Dedifferentiated amniotic fluid mesenchymal stem cell (primary cell): ENCODE measurements around the gene KCNIP3.
A peak's percentile ranks its signal among the peaks of the same experiment; 100 is the strongest.
"Not testable (repeated sequence)": the region's sequence is repeated elsewhere in the genome, so short reads cannot be mapped to it uniquely, and the experiment has no call there.

ENCODE experiments used
- DNase-seq: peaks from one replicate; pipeline ENCODE4 v3.0.0-alpha.2; 2016; ENCODE audit errors: extremely low spot score

Gene KCNIP3

DNA sequence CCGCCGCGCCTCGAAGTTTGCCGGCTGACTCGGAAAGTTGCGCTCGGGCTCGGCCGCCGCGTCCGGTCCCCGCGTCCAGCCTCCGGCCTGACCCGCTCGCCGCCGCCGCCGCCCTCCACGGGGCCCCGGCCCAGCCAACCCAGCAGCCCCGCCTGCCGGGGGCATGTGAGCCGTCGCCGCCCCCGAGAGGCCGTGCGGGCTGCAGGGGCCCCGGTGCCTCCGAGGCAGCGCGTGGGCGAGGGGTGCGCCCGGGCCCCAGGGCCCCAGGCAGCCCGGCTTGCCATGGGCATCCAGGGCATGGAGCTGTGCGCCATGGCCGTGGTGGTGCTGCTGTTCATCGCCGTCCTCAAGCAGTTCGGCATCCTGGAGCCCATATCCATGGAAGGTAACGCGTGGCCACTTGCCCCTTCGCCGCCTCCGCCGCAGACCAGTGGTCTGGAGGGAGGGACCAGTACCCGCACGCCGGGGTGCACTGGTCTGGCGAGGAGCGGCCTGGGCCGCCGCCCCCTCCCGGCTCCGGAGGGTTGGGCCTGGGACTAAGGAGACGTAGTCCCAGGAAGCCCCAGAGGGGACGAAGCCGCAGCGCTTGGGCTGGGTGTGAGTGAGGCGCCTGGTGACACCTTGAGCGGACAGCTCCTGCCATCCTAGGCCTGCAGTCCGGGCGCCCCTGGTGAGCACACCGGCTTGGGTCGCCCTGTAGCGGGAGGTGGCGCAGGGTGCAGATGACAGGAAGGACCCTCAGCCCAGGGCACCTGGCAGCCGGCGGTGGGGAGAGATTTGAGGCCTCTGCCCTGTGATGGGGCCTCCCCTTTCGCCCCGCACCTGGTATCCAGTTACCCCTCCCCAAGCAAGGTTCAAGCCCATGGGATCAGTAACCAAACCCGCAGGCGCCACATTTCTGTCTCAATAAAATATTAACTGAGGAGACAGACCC lies 49.9 kb downstream of the KCNIP3 start:
- DNase-seq = no peak

DNA sequence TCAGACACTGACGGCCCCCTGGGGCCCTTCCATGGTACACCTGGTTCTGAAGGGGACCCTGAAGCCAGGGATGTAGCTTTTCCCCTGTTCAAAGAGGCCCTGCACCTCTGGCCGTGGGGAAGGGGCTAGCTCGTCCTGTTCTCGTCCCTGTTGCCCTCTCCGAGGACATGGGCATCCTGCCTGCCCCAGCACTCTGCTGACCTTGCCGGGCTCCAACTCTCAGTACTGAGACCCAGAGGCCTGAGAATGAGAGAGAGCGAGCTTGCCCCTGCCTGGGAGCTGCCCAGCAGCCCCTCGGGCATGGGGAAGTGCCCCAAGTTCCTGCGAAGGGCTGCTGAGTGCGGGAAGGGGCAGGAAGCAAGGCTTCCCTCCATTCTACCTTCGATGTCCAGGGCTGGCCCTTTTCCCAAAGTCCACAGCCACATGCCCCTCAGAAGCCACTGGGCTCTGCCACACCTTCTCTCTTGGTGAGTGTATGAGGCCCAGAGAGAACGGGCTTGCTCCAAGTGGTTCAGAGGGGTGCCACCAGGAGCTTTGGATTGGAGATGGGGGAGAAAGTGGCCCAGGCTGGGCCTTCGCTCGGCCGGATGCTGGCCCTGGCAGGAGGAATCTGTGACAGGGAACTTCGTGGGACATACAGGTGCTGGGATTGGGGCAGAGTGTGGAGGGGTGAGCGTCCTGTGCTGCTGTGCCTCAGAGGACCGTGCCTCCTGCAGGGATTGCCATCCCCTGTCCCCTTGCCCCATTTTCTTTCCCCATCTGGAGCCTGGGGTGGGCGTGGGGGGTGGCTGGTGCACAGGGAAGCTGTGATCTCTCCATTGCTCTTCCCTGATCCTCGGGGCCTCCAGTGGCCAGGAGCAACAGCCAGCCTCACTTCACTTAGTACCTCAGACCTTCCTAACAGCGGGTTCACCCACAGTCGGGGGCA lies 50.8 kb downstream of the KCNIP3 start:
- no peak for DNase-seq

DNA sequence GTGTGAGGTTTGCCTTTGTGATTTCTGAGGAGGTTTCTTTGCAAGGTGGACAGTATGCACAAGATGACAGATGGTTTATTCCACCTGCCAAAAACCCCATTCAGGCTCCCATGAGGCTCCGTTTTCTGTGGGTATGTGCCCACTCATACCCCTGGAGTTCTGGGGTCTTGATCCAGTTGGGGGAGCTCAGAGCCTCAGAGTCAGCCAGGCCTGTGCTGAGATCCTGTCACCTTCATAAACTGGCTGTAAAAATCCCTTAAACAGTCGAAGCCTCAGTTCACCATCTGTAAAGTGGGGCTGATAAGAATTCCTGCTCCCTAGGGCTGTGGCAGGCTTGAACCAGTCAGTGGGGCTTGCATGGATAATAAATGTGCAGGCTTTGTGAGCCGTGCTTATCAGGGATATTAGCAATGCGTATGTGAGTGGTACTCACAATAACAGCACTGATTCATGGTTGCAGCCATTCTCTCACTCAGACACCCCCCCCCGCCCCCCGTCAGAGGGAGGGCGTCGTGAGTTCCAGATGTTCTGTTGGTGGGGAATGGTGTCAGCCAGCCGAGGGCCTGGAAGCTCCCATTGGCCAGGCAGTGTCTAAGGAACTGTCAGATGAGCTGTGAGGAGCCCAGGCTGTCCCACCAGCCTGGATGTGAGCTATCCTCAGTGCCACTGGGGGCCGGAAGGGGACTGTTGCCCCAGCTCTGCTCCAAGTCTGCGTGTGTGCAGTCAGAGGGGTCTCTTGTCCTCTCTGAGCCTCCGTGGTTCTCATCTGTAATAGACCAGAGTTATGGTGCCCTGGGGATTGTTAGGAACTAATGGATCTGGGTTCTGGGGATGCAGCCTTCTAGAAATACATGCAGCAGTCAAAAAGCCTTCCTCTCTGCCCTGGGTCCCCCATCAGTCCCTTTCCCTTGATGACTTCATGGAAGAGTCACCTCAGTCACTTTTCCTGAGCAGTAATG lies 51.7 kb downstream of the KCNIP3 start:
- no peak for DNase-seq

DNA sequence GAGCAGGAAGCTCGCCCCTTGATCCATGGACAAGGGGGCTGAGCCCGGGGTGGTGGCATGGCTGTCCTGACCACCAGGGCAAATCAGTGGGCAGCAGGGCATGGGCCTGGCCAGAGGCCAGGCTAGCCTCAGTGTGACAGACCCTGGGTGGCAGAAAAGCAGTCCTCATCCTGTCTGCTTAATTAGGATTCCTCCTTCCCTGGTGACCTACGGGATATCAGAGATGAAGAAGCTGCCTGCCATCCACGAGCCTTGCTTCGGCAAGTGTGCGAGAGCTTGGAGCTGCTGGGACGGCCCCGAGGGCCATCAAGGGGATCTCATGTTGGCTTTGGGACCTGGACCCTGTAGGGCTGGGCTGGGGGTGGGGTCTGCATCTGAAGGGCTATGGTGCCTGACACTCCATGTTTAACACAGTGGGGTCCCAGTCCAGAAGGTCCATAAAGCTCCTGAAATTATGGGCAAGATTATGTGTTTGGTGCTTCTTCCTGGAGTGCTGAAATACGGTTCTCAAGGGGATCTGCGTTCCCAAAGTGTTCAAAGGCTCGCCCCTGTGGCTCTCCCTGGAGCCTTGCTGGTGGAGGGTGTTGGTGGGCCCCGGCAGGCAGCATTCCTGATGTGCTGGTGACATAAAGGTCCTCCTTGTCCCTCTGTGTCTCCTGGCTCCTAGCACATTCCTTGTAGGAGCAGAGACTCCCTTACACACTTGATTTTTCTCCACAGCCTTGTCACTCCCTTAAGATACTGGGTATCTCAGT lies 52.6 kb downstream of the KCNIP3 start:
- no peak for DNase-seq

DNA sequence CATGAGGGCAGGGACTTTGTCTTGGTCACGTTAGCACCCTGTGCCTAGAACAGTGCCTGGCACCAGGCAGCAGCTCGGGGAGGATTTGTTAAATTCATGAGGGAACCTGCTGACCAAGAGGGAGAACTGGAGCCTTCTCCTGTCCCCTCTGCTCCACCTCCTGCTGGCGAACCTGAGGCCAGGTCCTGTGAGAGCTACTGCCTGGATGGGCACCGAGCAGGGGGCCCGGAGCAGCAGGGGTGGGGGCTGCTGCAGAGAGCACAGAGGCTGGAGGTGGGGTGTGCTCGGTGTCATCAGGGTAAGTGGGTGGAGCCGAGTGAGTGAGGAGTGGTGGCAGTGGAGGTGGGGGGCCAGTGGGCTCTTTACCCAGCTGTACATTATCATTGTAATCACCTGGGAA lies 53.2 kb downstream of the KCNIP3 start:
- no peak for DNase-seq

DNA sequence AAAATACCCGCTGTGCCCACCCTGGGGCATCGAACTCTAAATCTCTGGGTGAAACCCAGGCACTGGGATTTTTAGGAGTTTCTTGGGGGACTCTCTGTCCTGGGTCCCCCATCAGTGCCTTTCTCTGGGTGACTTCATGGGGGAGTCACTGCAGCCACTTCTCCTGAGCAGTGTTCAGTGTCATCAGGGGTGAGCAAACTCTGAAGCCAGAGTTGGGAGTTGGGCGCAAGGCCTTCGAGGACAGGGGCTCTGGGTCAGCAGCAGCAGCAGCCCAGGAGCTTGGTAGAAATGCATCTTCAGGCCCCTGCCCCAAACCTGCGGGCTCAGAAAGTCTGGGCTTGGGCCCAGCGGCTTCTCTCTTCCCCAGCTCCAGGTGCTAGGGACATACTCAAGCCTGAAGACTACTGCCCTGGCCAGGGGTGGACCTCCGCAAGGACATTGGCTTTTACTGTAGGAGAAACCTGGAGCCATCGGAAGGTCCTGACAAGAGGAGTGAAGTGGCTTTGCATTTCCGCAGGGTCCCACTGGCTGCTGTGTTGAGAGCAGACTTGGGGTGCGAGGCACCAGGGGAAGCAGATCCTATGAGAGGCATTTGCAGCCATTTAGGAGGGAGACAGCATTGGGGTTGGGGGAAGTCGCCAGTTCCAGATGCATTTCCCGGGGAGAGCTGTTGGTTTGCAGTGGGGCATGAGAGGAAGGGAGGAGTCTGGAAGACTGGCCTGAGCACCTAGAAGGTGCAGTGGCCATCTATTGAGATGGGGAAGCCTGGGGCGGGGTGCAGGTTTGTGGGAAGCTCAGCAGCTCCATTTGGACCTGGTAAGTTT lies 53.8 kb downstream of the KCNIP3 start:
- no peak for DNase-seq

DNA sequence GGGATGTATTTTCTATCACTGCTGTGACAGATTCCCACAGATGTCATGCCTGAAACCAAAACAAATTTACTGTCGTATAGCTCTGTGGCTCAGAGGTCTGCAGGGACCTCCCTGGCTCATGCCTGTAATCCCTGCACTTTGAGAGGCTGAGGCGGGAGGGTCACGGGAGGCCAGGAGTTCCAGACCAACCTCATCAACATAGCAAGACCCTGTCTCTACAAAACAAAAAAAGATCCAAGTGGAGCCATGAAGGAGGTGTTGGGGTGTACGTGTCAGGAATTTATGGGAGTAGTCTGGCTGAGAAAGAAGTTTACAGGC lies 54.4 kb downstream of the KCNIP3 start:
- no peak for DNase-seq

DNA sequence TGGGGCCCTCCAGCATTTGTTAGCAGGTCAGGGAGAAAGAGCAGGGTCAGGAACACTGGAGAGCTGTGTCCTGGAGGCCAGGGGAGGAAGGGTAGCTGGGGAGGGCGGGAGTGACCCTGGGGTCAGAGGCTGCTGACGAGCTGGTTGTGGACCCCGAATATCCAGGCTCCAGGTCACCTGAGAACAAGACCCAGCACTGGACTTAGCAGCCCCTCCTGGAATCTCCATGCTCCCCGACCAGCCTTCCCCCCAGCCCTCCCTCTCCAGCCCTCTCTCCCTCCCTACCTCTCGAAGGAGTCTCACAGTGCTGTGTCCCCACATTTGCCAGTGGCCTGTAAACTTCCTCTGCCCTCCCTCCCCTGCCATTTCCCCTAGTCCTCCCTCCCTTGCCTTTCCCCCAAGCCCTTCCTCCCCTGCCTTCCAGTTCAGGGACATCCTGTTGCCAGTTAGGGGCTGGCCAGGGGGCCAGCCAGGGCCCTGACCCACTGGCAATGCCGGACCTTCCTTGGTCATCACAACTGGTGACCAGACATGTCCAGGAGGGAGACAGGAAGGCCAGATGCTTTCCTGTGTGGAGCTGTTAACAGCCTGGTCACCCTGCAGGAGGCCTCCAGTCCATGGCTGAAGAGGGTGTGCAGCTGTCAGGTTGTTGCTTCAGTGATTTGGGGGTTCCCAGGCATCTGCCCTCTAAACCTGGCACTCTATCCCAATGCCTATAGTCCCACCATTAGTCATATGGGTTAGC lies 55.3 kb downstream of the KCNIP3 start:
- DNase-seq = no peak

DNA sequence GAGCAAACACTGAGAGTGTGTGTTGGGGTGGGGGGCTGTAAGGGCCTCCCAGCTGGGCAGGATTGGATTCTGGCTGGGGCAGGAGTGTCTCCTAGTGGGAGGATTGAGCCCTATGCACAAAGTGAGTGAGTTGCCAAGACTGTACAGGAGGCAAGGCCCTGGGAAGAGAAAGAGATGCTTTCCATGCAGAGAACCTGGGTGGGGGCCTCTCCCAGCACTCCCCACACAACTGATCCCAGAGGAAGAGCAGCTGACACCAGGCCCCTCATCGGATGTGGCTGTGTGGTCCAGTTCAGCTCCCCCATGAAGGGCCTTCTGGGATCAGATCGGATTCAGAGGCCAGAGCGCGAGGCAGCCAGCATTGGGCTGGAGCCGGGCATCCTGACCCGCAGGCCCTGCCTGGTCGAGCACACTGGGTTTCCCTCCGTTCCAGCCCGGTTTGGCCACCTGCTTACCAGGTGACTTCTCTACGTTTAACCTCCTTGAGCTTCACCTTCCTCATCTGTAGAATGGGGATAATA lies 56.0 kb downstream of the KCNIP3 start:
- DNase-seq = no peak

DNA sequence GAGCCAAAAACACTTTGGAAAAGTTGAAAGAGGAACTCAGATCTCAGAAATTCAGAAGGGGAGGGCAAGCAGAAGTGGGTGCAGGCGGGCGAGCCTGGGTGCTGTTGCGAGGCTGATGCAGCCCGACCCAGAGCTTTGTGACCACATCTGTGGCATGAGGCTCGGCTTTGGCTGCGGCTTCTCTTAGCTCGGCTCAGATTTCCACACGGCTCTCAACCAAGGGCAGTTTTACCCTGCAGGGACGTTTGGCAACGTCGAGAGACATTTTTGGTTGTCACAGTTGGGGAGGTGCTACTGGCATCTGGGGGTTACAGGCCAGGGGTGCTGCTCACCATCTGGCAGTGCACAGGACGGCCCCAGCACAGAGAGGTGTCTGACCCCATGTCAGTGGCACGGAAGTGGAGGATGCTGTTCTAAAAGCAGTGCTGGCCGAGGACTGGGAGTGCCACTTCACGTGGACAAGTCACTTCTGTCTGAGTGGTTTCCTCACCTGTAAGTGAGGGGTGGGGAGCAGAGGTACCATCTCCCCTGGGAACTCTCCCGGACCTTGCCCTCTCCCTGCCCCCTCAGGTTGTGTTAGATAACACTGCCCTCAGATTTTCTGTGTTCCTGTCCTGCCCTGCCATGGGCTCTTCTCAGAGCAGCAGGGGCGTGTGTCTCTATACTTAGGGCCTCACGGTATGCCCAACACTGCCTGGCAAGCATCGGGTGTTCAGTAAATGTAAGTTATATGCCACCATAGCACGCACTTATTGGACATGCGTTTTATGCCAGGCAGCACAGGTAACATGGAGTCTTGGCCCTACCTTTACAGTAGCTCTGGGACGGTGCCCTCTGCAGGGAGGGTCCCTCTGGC lies 56.7 kb downstream of the KCNIP3 start:
- no peak for DNase-seq

DNA sequence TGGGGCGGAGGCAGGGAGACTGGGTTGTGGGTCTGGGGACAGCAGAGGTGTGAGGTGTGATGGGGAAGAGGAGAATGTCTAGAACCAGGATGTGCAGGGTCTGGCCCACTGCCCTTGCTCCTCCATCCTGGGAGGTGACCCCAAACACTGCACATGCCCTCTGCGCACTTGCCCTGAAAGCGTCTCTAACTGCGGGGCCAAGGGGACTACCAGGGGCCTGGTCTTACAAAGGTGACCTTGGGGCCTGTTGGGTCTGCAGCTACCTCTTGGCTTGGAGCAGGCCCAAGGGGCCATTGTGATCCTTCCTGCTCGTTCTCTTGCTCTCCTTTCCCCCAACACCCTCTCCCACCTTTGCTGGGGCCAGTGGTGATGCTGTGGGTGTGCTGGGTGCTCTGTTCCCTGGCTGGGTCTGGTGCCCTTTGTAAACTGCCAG lies 57.3 kb downstream of the KCNIP3 start:
- no peak for DNase-seq

DNA sequence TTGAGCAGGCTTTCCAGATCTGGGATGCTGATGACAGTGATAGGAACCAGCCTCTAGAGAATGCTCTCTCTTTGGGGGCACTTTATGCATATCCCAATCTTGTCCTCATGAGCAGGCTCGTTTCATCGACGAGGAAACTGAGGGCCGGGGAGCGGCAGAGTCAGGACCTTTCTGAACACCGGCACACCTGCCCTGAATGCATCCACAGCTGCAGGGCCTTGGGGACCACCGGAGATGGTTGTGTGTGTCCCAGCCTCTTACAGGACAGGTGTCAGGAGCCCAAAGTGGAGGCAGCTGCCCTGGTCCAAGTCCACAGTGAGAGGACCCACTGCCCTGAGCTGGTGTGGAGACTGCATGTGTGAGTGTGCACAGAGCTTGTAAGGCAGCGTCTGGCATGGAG lies 57.8 kb downstream of the KCNIP3 start:
- DNase-seq = no peak

DNA sequence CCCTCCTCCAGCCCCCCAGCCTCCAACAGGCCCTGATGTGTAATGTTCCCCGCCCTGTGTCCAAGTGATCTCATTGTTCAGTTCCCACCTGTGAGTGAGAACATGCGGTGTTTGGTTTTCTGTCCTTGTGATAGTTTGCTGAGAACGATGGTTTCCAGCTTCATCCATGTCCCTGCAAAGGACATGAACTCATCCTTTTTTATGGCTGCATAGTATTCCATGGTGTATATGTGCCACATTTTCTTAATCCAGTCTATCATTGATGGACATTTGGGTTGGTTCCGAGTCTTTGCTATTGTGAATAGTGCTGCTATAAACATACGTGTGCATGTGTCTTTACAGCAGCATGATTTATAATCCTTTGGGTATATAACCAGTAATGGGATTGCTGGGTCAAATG lies 58.3 kb downstream of the KCNIP3 start:
- not testable (repeated sequence) for DNase-seq

DNA sequence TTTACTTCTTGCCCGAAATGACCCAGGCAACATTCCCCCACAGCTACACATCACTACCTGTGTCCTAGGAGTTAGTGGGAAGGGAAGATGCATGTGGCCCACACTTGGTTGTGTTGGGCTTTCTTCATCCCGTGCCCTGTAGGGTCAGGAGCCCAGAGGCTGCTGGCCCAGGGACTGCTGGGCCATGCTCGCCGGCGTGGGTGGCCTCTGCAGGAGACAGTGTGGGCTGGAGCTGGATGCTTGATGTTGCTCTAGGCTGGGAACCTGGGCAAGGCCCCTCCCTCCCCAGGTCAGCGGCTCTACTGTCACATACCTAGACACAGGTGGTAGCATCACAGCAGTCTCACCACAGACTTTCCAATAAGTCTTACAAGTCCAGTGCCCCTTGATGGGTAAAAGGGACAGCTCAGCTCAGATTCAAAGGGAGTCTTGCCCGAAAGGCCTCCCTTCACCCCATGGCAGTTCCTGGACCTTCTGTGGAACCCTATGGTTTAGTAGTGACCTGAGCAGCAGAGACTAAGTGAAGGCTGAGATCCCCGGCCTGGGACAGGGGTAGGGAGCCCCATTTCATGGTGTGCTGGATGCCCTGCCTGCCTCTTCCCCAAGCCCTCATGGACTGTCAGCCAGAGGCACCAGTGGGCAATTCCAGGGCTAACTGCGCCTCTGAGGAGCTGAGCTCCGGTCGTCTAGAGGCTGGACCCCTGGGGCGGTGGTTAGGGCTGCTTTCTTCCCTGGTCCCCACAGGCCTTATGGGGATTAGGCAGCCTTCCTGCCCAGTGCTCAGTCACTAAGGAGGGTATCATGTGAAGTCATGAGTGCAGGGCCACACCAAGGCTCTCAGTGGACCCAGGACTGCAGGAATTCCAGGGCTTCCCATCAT lies 59.9 kb downstream of the KCNIP3 start:
- DNase-seq = no peak

DNA sequence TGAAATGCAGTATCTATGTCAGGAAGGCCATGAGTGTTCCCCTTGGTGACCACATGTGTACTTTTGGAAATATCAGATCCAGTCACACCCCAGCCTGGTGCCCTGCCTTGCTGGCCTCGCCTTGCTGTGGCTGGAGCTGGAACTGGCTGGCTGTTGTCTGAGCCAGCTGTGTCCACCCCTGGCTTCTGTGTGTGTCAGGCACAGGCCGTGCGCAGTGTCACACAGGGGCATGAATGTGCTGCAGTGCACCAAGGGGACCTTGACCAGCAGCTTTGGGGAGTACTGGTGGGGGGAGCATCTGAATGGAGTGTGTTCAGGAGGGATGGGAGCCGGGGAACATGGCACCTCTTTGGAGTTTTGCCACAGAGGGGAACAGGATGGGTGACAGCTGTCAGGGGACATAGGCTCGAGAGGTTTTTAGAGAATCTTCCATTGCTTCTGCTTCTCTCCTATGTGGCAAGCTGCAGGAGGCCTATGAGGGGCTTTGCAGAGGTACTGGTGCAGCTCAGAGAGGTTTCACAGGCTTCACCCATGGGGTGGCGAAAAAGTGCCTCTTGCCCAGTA lies 60.7 kb downstream of the KCNIP3 start:
- no peak for DNase-seq

DNA sequence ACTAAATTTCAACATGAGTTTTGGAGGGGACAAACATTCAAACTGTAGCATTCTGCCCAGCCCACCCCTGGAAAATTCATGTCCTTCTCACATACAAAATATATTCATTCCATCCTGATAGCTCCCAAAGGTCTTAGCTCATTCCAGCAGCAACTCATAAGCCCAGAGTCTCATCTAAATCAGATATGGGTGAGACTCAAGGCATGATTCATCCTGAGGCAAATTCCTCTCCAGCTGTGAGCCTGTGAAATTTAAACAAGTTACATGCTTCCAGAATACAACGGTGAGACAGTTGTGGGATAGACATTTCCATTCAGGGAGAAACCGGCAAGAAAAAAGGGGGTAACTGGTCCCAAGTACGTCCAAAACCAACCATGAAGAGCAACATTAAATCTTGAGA lies 61.9 kb downstream of the KCNIP3 start:
- DNase-seq = peak; percentile 63

DNA sequence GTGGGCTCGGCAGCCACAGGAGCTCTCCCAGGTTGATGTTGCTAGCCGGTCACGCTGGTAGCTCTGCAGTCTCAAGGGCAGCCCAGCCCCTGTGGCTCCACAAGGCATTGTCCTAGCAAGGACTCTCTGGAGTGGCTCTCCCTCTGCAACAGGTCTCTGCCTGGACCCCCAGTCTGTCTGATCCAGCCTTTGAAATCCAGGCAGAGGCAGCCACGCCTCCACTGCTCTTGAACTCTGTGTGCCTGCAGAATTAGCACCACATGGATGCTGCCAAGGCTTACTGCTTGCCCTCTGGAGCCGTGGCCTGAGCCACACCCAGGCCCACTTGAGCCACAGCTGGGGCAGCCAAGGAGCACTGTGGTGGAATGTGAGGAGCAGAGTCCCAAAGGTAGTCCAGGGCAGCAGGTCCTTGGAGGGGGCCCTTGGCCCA lies 62.4 kb downstream of the KCNIP3 start:
- no peak for DNase-seq
